ENCODE measurements around the gene CPA2.

CPA2 gene

GRCh38 chr7:130329681-130330080 lies 63.0 kb downstream of the CPA2 start:
- no peak for TF ChIP-seq CTCF (IDR thresholded peaks at IDR 0.05; ENCODE audit: extremely low read depth, insufficient read depth, missing control alignments)
- in situ Hi-C loops (cut with MboI; ENCODE audit: low pct_unique_long_range_greater_than_20kb, low sequenced_read_pairs, unreplicated experiment) = no loop called here
- DNase-seq (ENCODE audit: low spot score) = no peak

GRCh38 chr7:130332259-130333053 lies 65.8 kb downstream of the CPA2 start:
- in situ Hi-C loops (cut with MboI; ENCODE audit: low pct_unique_long_range_greater_than_20kb, low sequenced_read_pairs, unreplicated experiment) = no loop called here
- TF ChIP-seq CTCF (IDR thresholded peaks at IDR 0.05; ENCODE audit: extremely low read depth, insufficient read depth, missing control alignments) = no peak
- DNase-seq (ENCODE audit: low spot score) = no peak

GRCh38 chr7:130333832-130334231 lies 67.2 kb downstream of the CPA2 start:
- TF ChIP-seq CTCF (IDR thresholded peaks at IDR 0.05; ENCODE audit: extremely low read depth, insufficient read depth, missing control alignments) = no peak
- DNase-seq (ENCODE audit: low spot score) = no peak
- in situ Hi-C loops (cut with MboI; ENCODE audit: low pct_unique_long_range_greater_than_20kb, low sequenced_read_pairs, unreplicated experiment) = no loop called here

GRCh38 chr7:130334274-130334673 lies 67.6 kb downstream of the CPA2 start:
- TF ChIP-seq CTCF (IDR thresholded peaks at IDR 0.05; ENCODE audit: extremely low read depth, insufficient read depth, missing control alignments) = no peak
- in situ Hi-C loops (cut with MboI; ENCODE audit: low pct_unique_long_range_greater_than_20kb, low sequenced_read_pairs, unreplicated experiment) = no loop called here
- DNase-seq (ENCODE audit: low spot score) = no peak

- no peak for TF ChIP-seq CTCF (IDR thresholded peaks at IDR 0.05; ENCODE audit: extremely low read depth, insufficient read depth, missing control alignments)
- in situ Hi-C loops (cut with MboI; ENCODE audit: low pct_unique_long_range_greater_than_20kb, low sequenced_read_pairs, unreplicated experiment) = no loop called here
- no peak for DNase-seq (ENCODE audit: low spot score)
These were observed 70.8 kb downstream of the CPA2 start for GRCh38 chr7:130337410-130337971.

GRCh38 chr7:130338233-130338632 lies 71.6 kb downstream of the CPA2 start:
- in situ Hi-C loops (cut with MboI; ENCODE audit: low pct_unique_long_range_greater_than_20kb, low sequenced_read_pairs, unreplicated experiment) = no loop called here
- TF ChIP-seq CTCF (IDR thresholded peaks at IDR 0.05; ENCODE audit: extremely low read depth, insufficient read depth, missing control alignments) = no peak
- no peak for DNase-seq (ENCODE audit: low spot score)

Data from GM13977 (cell line).